ENCODE measurements around the gene TMCO4.

The TMCO4 gene

DNA sequence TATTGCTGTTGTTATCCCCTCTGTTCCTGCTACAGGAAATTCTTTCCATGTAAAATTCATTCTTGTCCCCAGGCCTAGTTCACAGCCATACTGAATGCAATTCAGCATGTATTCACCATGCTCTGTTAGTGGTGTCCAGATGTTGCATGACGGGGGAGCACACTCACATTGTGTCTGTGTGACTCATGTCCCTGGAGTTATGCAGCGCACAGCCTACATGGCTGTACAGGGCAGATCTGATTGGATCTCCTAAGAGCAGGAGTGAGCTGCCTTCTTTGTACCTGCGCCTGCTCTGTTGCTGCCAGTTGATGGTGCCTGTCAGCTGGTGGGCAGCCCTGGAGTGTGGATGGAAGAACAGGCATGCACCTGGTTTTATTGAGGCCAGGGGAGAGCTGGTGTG, 117.5 kb downstream of the TMCO4 start:
- no peak for DNase-seq

DNA sequence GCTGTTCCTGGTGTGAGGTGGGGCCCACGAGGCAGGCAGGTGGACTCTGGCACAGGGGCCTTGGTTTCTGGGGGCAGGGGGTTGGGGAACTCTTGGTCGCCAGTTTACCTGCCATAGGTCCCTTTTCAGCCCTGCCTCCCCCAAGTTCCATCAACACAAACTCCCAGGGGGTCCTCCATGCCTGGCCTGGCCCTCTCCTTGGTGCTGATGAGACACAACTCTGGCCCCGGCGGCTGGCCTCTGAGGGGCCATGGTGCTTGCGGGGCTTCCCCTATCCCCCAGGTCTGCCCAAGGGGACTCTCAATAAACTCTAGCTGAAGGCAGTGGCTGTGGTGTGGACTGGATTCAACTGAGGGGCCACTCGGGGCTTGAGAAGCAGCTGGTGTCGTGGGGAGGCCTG, 119.1 kb downstream of the TMCO4 start:
- no peak for DNase-seq

DNA sequence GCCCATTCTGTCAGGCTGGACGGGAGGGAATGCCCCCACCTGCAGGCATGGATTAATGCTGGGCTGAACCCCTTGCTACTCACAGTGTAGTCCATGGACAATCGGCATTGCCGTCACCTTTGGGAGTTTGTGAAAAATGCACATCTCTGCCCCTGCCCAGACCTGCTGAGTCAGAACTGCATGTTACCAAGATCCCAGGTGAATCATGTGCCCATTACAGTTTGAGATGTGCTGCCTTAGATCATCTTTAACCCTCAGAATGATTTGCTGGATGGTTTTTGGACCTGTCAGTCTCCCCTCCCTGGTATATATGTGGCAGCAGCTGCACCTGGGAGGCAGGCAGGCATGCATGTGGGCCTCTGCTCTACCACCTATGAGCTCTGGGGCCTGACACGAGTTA, 120.0 kb downstream of the TMCO4 start:
- no peak for DNase-seq

DNA sequence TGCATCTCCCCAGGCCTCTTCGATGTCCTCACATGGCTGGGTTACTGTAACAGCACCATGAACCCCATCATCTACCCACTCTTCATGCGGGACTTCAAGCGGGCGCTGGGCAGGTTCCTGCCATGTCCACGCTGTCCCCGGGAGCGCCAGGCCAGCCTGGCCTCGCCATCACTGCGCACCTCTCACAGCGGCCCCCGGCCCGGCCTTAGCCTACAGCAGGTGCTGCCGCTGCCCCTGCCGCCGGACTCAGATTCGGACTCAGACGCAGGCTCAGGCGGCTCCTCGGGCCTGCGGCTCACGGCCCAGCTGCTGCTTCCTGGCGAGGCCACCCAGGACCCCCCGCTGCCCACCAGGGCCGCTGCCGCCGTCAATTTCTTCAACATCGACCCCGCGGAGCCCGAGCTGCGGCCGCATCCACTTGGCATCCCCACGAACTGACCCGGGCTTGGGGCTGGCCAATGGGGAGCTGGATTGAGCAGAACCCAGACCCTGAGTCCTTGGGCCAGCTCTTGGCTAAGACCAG, 120.7 kb downstream of the TMCO4 start:
- DNase-seq: no peak

DNA sequence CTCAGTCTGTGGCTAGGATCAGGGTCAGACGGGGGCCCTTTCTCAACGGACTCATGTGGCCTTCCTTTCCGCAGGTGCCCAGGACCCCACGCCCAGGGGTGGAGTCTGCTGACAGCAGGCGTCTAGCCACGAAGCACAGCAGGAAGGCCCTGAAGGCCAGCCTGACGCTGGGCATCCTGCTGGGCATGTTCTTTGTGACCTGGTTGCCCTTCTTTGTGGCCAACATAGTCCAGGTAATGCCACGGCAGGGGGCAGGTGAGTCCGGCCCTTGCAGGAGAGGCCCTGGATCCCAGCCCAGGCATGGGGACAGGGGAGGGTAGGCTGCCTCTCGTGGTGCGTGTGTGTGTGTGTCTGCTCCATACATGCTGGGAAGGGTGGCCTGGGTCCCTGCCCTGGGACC, 121.2 kb downstream of the TMCO4 start:
- DNase-seq: no peak

DNA sequence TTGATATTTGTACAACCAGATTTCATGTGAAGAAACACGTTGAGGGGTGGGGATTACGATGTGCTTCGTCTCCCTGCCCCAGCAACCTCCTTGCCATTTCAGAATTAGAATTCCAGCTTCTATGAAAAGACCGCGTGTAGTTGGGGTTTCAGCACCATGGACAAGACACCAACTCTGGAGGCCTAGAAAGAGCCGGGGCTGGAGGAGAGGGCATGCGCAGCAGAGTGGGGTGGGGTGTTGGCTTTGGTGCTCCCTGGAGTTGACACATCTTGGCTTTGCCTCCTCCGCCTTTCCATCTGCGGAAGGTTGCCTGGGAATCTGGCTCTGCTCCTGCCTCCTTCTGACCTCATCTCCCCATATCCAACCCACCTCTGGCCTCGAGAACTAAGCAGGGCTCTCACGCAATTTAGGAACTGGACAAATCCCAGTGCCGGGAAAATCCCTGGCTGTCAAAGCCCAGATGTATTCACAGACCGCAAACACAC, 123.2 kb downstream of the TMCO4 start:
- DNase-seq: no peak

DNA sequence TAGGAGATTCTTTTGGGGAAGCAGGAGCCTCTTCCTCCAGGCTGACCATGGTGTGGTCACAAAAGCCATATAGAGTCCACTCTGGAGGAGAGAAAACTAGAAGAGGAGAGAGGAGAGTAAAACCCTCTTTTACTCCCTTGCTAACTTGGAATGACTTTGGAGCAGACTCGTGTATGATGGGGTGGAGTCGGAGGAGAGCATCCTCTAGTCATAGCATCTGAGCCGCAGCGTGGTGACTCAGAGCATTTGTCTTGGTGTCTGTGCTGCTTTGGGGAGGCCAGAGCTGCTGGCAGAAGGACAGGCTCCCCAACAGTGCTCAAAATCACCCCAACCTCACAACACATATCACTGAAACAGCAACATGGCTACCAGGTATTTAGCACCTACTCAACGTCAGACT, 123.9 kb downstream of the TMCO4 start:
- DNase-seq: no peak

DNA sequence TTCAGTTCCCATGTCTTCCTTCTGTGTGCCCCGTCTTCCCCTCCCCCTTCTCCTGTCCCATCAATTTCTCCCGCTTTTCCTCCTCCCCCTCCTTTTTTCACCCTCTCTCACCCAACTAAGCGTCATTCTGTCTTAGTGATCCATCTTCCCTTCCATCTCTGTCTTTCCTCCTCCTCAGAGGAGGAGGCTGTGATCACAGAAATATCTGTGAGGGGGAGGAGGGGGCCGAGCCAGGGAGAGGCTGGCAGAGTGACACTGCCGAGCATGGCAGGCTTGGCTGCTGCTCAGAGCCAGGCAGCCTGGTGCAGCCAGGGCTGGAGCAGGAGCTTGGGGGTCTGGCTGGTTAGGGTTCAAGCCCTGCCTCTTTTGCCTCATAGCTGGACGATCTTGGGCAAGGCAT, 127.5 kb downstream of the TMCO4 start:
- DNase-seq: no peak

DNA sequence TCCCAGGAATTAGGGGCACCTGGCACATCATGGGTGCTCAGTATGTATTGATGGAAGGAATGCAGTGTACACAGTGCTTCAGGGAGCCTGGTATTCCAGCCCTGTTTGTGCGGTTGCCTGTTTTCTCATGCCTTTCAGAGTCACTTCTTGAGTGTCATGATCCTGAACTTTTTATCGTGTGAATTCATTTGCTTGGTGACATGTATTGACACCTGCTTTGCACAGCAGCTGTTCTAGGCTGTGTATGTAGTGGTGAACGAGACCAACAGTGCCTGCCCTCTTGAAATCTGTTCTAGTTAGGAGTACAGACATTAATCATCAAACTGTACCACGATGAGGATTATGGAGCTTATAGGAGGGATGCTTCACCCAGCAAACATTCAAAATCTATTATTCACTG, 128.9 kb downstream of the TMCO4 start:
- DNase-seq: no peak

DNA sequence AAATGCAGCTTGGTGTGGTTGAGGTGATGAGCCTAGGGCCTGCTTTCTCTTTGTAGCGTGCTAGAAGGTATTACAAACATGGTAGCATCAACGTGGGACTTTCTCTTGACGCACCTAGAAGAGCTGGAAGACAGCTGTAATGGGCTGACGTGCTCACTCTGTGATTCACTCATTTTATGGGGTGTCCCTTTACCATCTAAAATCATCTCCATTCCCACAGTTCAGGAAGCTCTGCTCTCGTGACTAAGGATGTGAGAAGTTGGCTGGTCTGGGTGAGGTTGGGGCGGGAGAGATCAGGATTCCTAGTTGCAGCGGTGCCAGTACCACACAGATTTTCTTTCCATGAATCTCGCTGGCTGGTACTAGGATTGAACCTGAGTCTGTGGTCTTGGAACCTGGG, 130.8 kb downstream of the TMCO4 start:
- DNase-seq: no peak

DNA sequence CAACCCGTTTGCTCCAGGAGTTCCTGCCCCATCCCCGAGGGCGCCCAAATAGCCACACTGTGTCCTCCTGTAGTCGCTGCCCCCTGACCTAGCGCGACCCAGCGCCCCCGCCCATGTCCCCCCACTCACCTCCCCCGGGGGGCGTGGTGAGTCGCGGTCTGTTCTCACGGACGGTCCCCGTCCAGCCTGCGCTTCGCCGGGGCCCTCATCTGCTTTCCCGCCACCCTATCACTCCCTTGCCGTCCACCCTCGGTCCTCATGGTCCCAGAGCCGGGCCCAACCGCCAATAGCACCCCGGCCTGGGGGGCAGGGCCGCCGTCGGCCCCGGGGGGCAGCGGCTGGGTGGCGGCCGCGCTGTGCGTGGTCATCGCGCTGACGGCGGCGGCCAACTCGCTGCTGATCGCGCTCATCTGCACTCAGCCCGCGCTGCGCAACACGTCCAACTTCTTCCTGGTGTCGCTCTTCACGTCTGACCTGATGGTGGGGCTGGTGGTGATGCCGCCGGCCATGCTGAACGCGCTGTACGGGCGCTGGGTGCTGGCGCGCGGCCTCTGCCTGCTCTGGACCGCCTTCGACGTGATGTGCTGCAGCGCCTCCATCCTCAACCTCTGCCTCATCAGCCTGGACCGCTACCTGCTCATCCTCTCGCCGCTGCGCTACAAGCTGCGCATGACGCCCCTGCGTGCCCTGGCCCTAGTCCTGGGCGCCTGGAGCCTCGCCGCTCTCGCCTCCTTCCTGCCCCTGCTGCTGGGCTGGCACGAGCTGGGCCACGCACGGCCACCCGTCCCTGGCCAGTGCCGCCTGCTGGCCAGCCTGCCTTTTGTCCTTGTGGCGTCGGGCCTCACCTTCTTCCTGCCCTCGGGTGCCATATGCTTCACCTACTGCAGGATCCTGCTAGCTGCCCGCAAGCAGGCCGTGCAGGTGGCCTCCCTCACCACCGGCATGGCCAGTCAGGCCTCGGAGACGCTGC, 133.9 kb downstream of the TMCO4 start:
- DNase-seq: no peak

DNA sequence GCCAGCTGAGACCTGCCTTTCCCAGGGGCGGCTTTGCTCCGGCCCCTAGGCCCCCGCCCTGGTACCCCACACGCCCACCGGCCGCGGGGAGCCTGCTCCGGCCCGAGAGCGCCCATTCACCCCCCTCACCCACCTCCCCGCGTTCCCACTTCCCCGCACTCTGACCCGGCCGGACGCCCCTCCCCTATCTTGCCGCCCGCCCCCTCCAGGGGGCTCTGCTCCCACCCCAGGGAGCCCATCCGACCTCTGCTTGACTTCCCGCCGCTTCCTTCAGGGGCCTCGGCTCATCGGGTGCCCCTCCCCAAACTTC, 134.6 kb downstream of the TMCO4 start:
- no peak for DNase-seq

DNA sequence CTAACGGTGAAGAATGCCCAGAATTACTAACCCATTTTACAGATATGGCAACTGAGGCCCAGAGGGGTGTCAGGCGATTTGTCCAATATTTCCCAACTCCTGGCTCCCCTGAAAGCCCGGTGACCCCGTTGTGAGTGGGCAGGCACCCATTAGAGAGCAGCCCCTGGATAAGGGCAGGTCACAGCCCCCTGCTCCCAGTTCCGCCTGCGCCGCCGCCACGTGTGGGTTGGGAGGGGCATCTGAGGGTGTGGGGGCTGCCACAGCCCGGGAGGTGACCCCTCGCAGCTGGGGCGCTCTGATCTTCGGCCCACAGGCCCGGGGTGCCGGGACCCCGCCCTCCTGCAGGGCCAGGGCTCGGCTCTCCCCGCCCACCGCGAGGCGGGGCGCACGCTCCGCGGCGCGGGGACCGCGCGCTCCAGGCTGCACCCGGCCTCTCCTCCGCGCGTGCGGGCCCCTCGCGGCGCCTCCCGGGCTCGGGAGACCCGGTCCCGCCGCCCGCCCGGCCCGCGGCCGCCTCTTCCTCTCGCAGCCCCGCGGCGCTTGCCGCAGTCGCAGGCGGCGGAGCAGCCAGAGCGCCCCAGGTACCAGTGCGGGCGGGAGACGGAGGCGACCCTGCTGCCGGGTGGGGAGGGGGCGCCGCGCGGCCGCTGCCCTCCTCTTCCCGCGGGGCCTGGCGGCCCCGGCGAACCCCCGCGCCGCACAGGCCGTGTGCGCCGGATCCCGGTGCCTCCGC, 135.1 kb downstream of the TMCO4 start, which contains the start of gene HTR6:
Gene HTR6, plus strand, starts transcription at position 423 of the 733 bp plus-strand sequence. CDS start 879 bp downstream, outside the sequence.
- peak; percentile 49 for DNase-seq

DNA sequence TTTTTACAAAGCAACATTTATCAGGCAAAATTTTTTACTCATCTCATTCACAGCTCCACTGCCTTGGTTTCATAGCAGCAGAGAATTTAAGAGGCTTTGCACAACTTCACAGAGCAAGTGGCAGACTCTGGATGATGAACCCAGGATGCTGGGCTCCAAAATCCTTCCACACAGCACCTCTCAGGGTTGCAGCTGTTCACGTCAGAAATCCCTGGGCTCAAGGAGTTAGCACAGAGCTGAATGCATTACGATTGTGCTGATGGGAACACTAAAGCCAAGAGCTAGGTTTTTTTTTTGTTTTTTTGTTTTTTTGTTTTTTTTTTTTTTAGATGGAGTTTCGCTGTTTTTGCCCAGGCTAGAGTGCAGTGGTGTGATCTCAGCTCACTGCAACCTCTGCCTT, 137.4 kb downstream of the TMCO4 start:
- DNase-seq: no peak

DNA sequence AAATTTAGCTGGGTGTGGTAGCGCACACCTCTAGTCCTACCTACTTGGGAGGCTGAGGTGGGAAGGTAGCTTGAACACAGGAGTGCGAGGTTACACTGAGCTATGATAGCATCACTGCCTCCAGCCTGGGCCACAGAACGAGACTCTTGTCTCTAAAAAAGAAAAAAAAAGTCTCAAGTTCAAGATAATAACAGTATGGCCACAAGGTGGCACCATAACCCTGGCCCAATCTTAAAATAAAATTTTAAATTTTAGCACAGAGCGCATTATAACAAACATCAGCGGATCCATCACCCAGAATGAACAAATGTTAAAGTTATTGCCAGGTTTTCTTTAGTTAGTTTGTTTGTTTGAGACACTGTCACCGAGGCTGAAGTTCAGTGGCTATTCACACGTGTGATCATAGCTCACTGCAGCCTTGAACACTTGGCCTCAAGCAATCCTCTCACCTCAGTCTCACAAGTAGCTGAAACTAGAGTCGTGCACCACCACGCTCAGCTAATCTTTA, 137.9 kb downstream of the TMCO4 start:
- peak; percentile 51 for DNase-seq

DNA sequence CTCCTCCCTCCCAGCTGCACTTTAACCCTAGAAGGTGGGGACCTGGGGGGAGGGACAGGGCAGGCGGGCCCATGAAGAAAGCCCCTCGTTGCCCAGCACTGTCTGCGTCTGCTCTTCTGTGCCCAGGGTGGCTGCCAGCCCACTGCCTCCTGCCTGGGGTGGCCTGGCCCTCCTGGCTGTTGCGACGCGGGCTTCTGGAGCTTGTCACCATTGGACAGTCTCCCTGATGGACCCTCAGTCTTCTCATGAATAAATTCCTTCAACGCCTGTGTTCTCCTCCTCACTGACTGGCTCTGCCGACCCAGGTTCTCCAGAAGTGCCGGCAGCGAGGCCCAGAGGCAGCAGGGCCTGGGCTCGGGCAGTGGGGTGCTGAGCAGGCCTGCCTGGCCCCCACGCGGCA, 141.5 kb downstream of the TMCO4 start:
- DNase-seq: no peak

DNA sequence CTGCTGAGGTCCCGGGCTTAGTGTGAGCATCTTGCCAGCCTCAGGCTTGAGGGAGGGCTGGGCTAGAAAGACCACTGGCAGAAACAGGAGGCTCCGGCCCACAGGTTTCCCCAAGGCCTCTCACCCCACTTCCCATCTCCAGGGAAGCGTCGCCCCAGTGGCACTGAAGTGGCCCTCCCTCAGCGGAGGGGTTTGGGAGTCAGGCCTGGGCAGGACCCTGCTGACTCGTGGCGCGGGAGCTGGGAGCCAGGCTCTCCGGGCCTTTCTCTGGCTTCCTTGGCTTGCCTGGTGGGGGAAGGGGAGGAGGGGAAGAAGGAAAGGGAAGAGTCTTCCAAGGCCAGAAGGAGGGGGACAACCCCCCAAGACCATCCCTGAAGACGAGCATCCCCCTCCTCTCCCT, 142.2 kb downstream of the TMCO4 start:
- DNase-seq: no peak

DNA sequence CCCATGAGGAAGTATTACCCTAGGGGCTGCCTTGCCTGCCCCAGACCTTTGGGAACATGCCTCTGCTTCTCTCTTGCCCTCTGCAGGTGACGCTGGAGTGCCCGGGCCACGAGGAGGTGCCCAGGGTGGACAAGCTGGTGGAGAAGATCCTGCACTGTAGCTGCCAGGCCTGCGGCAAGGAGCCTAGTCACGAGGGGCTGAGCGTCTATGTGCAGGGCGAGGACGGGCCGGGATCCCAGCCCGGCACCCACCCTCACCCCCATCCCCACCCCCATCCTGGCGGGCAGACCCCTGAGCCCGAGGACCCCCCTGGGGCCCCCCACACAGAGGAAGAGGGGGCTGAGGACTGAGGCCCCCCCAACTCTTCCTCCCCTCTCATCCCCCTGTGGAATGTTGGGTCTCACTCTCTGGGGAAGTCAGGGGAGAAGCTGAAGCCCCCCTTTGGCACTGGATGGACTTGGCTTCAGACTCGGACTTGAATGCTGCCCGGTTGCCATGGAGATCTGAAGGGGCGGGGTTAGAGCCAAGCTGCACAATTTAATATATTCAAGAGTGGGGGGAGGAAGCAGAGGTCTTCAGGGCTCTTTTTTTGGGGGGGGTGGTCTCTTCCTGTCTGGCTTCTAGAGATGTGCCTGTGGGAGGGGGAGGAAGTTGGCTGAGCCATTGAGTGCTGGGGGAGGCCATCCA, 142.8 kb downstream of the TMCO4 start:
- no peak for DNase-seq

DNA sequence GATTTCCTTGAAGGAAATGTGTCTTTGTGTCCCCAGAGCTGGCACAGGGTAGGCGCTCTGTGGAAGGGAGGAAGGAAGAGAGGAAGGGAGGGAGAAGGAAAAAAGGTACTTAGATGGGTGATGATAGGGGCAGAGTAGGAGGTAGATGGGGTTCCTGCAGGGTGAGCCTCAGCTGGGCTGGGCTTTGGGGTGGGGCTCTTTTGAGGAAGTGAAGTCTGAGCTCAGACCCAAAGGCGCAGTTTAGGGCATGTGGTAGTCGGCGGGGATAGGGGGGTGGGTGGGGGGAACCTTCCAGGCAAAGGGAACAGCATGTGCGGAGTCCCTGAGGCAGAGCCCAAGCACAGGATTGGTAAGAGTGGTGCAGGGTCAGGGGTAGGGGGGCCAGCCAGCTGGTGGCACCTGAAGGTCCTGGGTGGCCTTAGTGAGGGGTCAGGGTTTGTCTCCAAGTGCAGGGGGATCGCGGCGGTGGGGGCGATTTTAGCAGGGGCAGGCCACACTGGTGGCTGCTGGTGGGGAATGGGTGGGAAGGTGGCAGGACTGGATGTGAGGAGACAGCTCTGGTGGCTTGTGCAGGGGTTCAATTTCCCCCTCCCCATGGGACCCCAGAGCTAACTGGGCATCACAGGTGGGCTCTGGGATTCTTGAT, 143.5 kb downstream of the TMCO4 start:
- DNase-seq: no peak

DNA sequence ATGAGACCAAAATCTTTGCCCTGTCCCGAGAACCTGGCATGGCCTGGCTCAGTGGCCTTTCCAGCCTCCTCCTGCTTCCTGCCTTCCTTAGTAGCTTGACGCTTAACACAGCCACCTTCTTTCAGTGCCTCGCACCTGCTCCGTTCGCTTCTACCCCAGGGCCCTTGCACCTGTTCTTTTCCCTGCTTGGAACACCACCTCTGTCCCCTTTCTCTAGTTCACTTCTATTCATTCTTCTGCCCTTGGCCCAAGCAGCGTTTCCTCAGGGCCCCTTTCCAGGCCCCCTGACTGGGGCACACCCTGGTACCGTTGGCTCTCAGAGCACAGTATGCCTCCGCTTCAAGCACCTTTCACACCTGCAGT, 144.0 kb downstream of the TMCO4 start:
- DNase-seq: no peak

DNA sequence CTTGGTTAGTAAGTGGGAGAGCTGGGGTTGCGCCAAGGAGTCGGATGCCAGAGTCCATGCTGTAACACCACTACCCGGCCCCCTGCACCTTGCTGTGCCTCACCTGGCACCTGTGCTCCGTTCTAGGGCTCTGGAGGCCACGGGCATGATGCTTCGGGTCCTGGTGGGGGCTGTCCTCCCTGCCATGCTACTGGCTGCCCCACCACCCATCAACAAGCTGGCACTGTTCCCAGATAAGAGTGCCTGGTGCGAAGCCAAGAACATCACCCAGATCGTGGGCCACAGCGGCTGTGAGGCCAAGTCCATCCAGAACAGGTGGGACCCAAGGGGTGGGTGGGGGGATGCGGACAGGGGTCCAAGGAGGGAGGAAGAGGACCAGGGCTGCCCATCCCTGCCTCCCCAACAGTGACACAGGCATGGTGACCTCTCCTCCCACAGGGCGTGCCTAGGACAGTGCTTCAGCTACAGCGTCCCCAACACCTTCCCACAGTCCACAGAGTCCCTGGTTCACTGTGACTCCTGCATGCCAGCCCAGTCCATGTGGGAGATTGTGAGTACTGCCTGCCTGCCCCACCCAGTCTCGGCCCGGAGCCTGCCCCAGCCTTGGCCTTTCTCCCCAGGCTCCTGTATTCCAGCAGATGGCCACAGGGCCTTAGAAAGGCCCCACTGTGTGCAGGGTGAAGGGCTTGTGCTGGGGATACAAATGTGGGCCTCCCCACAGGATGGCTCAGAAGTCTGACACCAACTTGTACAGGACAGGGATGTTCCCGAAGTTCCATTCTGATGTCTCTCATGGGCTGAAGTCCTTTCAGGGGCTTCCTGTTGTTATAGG, 144.6 kb downstream of the TMCO4 start:
- no peak for DNase-seq

DNA sequence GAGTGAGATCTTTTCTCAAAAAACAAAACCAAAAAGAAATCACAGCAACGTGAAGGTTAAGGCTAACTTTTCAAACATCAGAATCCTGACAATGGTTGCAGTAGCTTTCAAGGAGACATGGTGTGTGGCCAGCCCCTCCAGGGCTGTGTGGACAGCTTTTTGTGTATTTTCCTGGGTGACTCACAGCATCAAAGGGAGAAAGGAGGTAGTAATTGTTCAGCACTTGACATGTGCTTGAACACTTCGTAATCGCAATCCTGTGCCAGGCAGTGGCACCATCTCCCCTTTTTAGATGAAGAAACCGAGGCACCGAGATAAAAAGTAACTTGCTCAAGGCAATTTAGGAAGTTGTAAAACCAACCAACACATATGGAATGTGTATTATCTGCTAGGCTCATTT, 145.3 kb downstream of the TMCO4 start:
- DNase-seq: no peak

Measured in activated CD4-positive, alpha-beta T cell treated with anti-CD3 and anti-CD28 coated beads, Interleukin-2, amount 50 U/mL, for 1 hour (primary cell).